Liver (tissue), 9 donors: Measurements from ENCODE around the gene KANK3. TPM values are rescaled to one million over a fixed set of nuclear protein-coding genes. Genes with fewer than 3 reads are reported as not detected.

Experiments
- DNase-seq: peaks from one replicate; pipeline ENCODE4 v3.0.0-alpha.2; 2017; ENCODE audit warnings: low spot score
- H3K27ac ChIP-seq, 2 donors: one replicate each; pipeline ENCODE4 v1.7.0; 2013; ENCODE audit warnings: inconsistent platforms in 2 of 2, low read length in 2 of 2, control low read depth in 1 of 2, low read depth in 1 of 2, mild to moderate bottlenecking in 1 of 2
- H3K27me3 ChIP-seq, 4 donors: one replicate each; pipeline versions ENCODE4 v1.6.1 to v1.7.0; 2013; ENCODE audit warnings: low read length in 3 of 4, inconsistent platforms in 1 of 4, mild to moderate bottlenecking in 1 of 4, moderate library complexity in 1 of 4; ENCODE audit not compliant: control insufficient read depth in 4 of 4, insufficient read depth in 4 of 4
- H3K36me3 ChIP-seq, 4 donors: one replicate each; pipeline versions ENCODE4 v1.6.1 to v1.7.0; 2013; ENCODE audit warnings: low read length in 3 of 4, mild to moderate bottlenecking in 3 of 4, low read depth in 1 of 4, moderate library complexity in 1 of 4; ENCODE audit not compliant: control insufficient read depth in 4 of 4, insufficient read depth in 3 of 4
- H3K4me1 ChIP-seq, 4 donors: one replicate each; pipeline versions ENCODE4 v1.6.1 to v1.7.0; 2013; ENCODE audit warnings: low read length in 3 of 4, mild to moderate bottlenecking in 3 of 4, moderate library complexity in 1 of 4; ENCODE audit not compliant: control insufficient read depth in 4 of 4, insufficient read depth in 4 of 4
- H3K4me3 ChIP-seq, 3 donors: one replicate each; pipeline versions ENCODE4 v1.6.1 to v1.7.0; 2013; ENCODE audit warnings: low read length in 3 of 3, control low read depth in 1 of 3, low read depth in 1 of 3, mild to moderate bottlenecking in 1 of 3
- H3K9ac ChIP-seq, 2 donors: one replicate each; pipeline ENCODE4 v1.7.0; 2013; ENCODE audit warnings: low read length in 2 of 2, mild to moderate bottlenecking in 2 of 2, moderate library complexity in 2 of 2, control low read depth in 1 of 2, low read depth in 1 of 2
- H3K9me3 ChIP-seq, 4 donors: one replicate each; pipeline versions ENCODE4 v1.6.1 to v1.7.0; 2013; ENCODE audit warnings: low read length in 3 of 4; ENCODE audit not compliant: control insufficient read depth in 4 of 4
- ATF3 ChIP-seq: IDR thresholded peaks from 2 replicates; pipeline ENCODE4 v1.6.1; 2016; ENCODE audit warnings: antibody characterized with exemption
- EGR1 ChIP-seq, 2 donors: IDR thresholded peaks; 2 replicates each; pipeline ENCODE4 v1.6.1; 2016 to 2018; ENCODE audit warnings: antibody characterized with exemption in 2 of 2, low read depth in 2 of 2
- GABPA ChIP-seq, 2 donors: IDR thresholded peaks in 1 of 2; conservative IDR thresholded peaks in 1 of 2; 2 replicates each; pipeline ENCODE4 v1.6.1; 2016; ENCODE audit warnings: antibody characterized with exemption in 2 of 2, mild to moderate bottlenecking in 1 of 2, moderate library complexity in 1 of 2
- HNF4A ChIP-seq, 2 donors: conservative IDR thresholded peaks; 2 replicates each; pipeline ENCODE4 v1.6.1; 2016; ENCODE audit warnings: antibody characterized with exemption in 2 of 2, mild to moderate bottlenecking in 2 of 2
- HNF4G ChIP-seq: IDR thresholded peaks from 2 replicates; pipeline ENCODE4 v1.6.1; 2016; ENCODE audit warnings: antibody characterized with exemption
- JUND ChIP-seq, 2 donors: IDR thresholded peaks; 2 replicates each; pipeline ENCODE4 v1.6.1; 2016; ENCODE audit warnings: antibody characterized with exemption in 2 of 2
- RAD21 ChIP-seq, 2 donors: IDR thresholded peaks; 2 replicates each; pipeline ENCODE4 v1.6.1; 2016; ENCODE audit warnings: antibody characterized with exemption in 2 of 2, mild to moderate bottlenecking in 2 of 2
- REST ChIP-seq: IDR thresholded peaks from 2 replicates; pipeline ENCODE4 v1.6.1; 2016; ENCODE audit warnings: antibody characterized with exemption, mild to moderate bottlenecking
- RXRA ChIP-seq, 2 donors: IDR thresholded peaks; 2 replicates each; pipeline ENCODE4 v1.6.1; 2017 to 2018; ENCODE audit warnings: antibody characterized with exemption in 2 of 2, mild to moderate bottlenecking in 1 of 2
- SP1 ChIP-seq: IDR thresholded peaks from 2 replicates; pipeline ENCODE4 v1.6.1; 2018; ENCODE audit warnings: antibody characterized with exemption, mild to moderate bottlenecking
- TAF1 ChIP-seq: conservative IDR thresholded peaks from 2 replicates; pipeline ENCODE4 v1.6.1; 2016; ENCODE audit warnings: antibody characterized with exemption, mild to moderate bottlenecking
- ZBTB33 ChIP-seq: IDR thresholded peaks from 2 replicates; pipeline ENCODE4 v1.6.1; 2016; ENCODE audit warnings: antibody characterized with exemption
- WGBS: extraction: QIAGEN DNeasy Blood & Tissue Kit; methylation state at CpG from one replicate; pipeline ENCODE4 v1.1.7; 2013; 5-methylcytosine and 5-hydroxymethylcytosine counted together
- polyA plus RNA-seq, 2 donors: library from polyadenylated mRNA; stranded (reverse) in 1 of 2; unstranded in 1 of 2; fragments of 200-250 nt in 1 of 2; fragments of >200 nt in 1 of 2; fragmentation: Nextera tagmentation in 1 of 2; extraction: Ambion mirVana in 1 of 2; gene quantifications; one replicate each; pipeline versions ENCODE4 v1.2.1 to v1.2.3, GENCODE V29; 2013 to 2015
- total RNA-seq, 2 donors: library from RNA; depleted of rRNA; stranded (reverse); fragments of >200 nt; gene quantifications; one replicate each; pipeline ENCODE4 v1.2.3, GENCODE V29; 2014
- TF ChIP-seq, protein P1 (sequence below): IDR thresholded peaks from 2 replicates; pipeline ENCODE4 v1.6.1; 2016; ENCODE audit warnings: antibody characterized with exemption
- donor health status: healthy.
- donor health status: healthy.
- donor health status: healthy.
- donor health status: healthy.
- donor health status: healthy.

KANK3 gene
- total and polyA plus RNA-seq, 4 donors, result 0.44 to 4.5 (median 3.4) TPM

DNA sequence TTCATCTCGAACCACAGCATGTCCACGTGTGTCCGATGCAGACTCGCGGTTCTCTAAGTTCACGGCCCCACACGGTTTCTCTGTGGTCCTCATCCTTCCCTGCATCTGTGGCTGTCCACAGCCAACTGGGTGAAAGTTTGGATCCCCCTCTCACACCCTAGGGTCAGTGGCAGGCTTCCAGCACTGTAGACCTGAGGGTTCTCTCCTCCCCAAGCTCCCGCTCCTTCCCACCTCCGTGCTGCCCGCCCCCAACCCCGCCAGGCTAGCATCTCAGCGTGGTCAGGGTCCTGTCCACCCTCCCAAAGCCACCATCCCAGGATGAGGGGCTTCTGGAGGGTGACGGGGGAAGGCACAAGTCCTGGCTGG, 23.9 kb upstream of the KANK3 start:
- no peak overlapping the region for H3K9ac ChIP-seq
- TF ChIP-seq, protein P1, sequence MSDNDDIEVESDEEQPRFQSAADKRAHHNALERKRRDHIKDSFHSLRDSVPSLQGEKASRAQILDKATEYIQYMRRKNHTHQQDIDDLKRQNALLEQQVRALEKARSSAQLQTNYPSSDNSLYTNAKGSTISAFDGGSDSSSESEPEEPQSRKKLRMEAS, result peak; percentile 9
- TF ChIP-seq RAD21 (IDR thresholded peaks at IDR 0.05) (peak in 1 of 2 donors; percentile 3), REST (no peak), GABPA (IDR thresholded peaks at IDR 0.05 in 1 of 2, conservative IDR thresholded peaks at IDR 0.05 in 1 of 2) (no peak), JUND (IDR thresholded peaks at IDR 0.05) (peak in 1 of 2 donors; percentile 37), RXRA (IDR thresholded peaks at IDR 0.05) (no peak)
- no peaks in the 10 kb centered on the region for H3K27me3 ChIP-seq
- no peak for DNase-seq
- 36% methylated on average over 13 of the region's 13 CpGs for WGBS
- H3K4me1 ChIP-seq, result peaks cover 15 to 67% (median 44%) of the 10 kb centered on the region in 4 donors
- no peaks in the 10 kb centered on the region for H3K9me3 ChIP-seq
- H3K36me3 ChIP-seq, result peaks cover 0 to 12% (median 3%) of the 10 kb centered on the region in 4 donors
- peak overlapping the region; percentile 78 to 85 for H3K27ac ChIP-seq
- H3K4me3 ChIP-seq, result peak overlapping the region in 1 of 3 donors; percentile 83

DNA sequence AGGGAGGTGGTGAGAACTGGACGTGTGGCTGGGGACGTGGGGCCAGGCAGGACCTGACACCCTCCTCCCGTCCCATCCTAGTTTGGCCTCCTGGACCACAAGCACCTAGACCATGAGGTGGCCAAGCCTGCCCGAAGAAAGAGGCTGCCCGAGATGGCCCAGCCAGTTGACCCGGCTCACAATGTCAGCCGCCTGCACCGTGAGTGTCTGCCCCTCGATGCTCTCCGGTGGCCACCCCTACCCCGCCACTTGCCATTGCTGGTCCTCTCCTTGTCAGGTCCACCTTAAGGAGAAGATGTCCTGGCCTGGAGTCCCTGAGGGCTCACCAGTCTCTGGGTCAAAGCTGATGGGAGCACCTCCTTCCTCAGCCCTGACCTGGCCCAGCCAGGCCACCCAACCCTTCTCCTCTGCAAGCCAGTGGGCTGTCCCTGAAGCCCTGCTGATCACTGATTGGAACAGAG, 23.1 kb upstream of the KANK3 start:
- TF ChIP-seq HNF4A (conservative IDR thresholded peaks at IDR 0.05), result no peak
- TF ChIP-seq RXRA (IDR thresholded peaks at IDR 0.05), result peak in 1 of 2 donors; percentile 31
- 71% methylated on average over 11 of the region's 11 CpGs for WGBS
- H3K4me1 ChIP-seq, result peaks cover 15 to 68% (median 44%) of the 10 kb centered on the region in 4 donors
- no peak for DNase-seq
- H3K9me3 ChIP-seq, result no peaks in the 10 kb centered on the region
- H3K9ac ChIP-seq, result no peak overlapping the region
- H3K4me3 ChIP-seq, result peak overlapping the region; percentile 39 to 83 (median 48)
- H3K27me3 ChIP-seq, result no peaks in the 10 kb centered on the region
- H3K27ac ChIP-seq, result peak overlapping the region; percentile 2 to 56
- peaks cover 0 to 10% (median 2%) of the 10 kb centered on the region in 4 donors for H3K36me3 ChIP-seq

DNA sequence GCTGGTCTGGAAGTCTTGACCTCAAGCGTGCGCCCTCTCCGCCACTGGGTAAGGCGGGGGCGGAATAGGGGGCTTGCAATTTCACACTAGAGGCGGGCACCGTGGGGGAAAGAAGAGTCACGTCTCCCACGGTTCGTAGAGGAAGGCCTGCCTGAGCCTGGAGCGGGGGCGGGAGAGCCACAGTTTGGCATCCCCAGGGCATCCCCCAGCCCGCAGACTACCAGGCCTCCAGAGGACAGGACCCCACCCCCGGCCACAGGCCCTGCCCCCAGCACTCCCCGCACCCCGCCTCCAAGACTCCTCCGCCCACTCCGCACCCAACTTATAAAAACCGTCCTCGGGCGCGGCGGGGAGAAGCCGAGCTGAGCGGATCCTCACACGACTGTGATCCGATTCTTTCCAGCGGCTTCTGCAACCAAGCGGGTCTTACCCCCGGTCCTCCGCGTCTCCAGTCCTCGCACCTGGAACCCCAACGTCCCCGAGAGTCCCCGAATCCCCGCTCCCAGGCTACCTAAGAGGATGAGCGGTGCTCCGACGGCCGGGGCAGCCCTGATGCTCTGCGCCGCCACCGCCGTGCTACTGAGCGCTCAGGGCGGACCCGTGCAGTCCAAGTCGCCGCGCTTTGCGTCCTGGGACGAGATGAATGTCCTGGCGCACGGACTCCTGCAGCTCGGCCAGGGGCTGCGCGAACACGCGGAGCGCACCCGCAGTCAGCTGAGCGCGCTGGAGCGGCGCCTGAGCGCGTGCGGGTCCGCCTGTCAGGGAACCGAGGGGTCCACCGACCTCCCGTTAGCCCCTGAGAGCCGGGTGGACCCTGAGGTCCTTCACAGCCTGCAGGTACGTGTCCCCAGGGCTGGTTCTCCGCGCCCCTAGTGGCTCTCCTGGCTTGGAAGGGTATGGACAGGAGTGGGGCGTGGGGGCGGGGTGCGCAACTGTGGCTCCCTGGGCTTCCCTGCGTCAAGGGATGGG, 21.0 kb upstream of the KANK3 start, which contains the start of gene ANGPTL4:
Gene ANGPTL4 (plus strand): TSS at position 353 of the 969 bp plus-strand sequence. CDS start 167 bp downstream, at position 520.
- Histone ChIP-seq H3K27me3 (no peaks in the 10 kb centered on the region), H3K36me3 (peaks cover 0 to 3% (median 0%) of the 10 kb centered on the region in 4 donors), H3K27ac (peak within 1 kb of the TSS; percentile 73 to 79), H3K9ac (peak within 1 kb of the TSS; percentile 18 to 70), H3K9me3 (no peaks in the 10 kb centered on the region), H3K4me3 (peak within 1 kb of the TSS; percentile 52 to 83 (median 56)), H3K4me1 (peaks cover 16 to 62% (median 41%) of the 10 kb centered on the region in 4 donors)
- WGBS, result 2% methylated on average over 81 of the region's 81 CpGs
- DNase-seq, result peak; percentile 63
- TF ChIP-seq RXRA (IDR thresholded peaks at IDR 0.05) (peak in 1 of 2 donors; percentile 21), RAD21 (IDR thresholded peaks at IDR 0.05) (no peak), TAF1 (peak; percentile 54), SP1 (peak; percentile 3), JUND (IDR thresholded peaks at IDR 0.05) (no peak), REST (peak; percentile 64), ZBTB33 (no peak), EGR1 (IDR thresholded peaks at IDR 0.05; ENCODE audit: low read depth in 2 of 2) (peak in 1 of 2 donors; percentile 81), HNF4G (no peak), ATF3 (no peak)
- TF ChIP-seq, protein P1, result no peak
